WTC11 (cell line): ENCODE measurements around the gene SYT9. TPM values are rescaled to one million over a fixed set of nuclear protein-coding genes. Genes with fewer than 3 reads are reported as not detected.
A peak's percentile ranks its signal among the peaks of the same experiment; 100 is the strongest.

ENCODE experiments used
- ATAC-seq: fragments of 200-7000 bp; cut with Tn5 transposase; 2 replicates; pipeline ENCODE4 v1.10.0; 2021; ENCODE audit warnings: mild to moderate bottlenecking, moderate library complexity
- CTCF ChIA-PET: fragments of 300-600 bp; sonication (Branson Sonifier 250); formaldehyde crosslinking; loops from one replicate; lab custom pipeline; 2021; ENCODE audit warnings: antibody characterized with exemption; lab: Charles Lee
- POLR2A ChIA-PET: fragments of 350-600 bp; sonication (Branson Sonifier 250); formaldehyde crosslinking; loops from one replicate; lab custom pipeline; 2021; ENCODE audit warnings: antibody characterized with exemption; lab: Charles Lee
- DNase-seq: peaks from one replicate; pipeline ENCODE4 v3.0.0; 2021; ENCODE audit warnings: low spot score
- H3K27ac Mint-ChIP-seq: 2 replicates; pipeline ENCODE4 v1.8.0; 2021; ENCODE audit warnings: mixed read lengths
- H3K27me3 Mint-ChIP-seq: 2 replicates; pipeline ENCODE4 v1.8.0; 2021; ENCODE audit warnings: low read depth, mild to moderate bottlenecking, moderate library complexity, mixed read lengths
- H3K36me3 Mint-ChIP-seq: 2 replicates; pipeline ENCODE4 v1.8.0; 2021; ENCODE audit warnings: mixed read lengths
- H3K4me1 Mint-ChIP-seq: 2 replicates; pipeline ENCODE4 v1.8.0; 2022; ENCODE audit warnings: mixed read lengths
- H3K4me3 Mint-ChIP-seq: 2 replicates; pipeline ENCODE4 v1.8.0; 2021; ENCODE audit warnings: mild to moderate bottlenecking, moderate library complexity, mixed read lengths
- H3K9me3 Mint-ChIP-seq: 2 replicates; pipeline ENCODE4 v1.8.0; 2021; ENCODE audit warnings: mixed read lengths
- AR ChIP-seq: fragments of 250-450 bp; sonication (Bioruptor Pico); IDR thresholded peaks from 2 replicates; pipeline ENCODE4 v1.9.0; 2021; ENCODE audit warnings: mild to moderate bottlenecking
- ATF1 ChIP-seq: sonication (generic); formaldehyde crosslinking; IDR thresholded peaks from 2 replicates; pipeline ENCODE4 v1.8.1; 2023; ENCODE audit warnings: mild to moderate bottlenecking, moderate library complexity, missing genetic modification reagents
- CREB1 ChIP-seq: sonication (generic); formaldehyde crosslinking; IDR thresholded peaks from 2 replicates; pipeline ENCODE4 v1.8.0; 2023; ENCODE audit warnings: mild to moderate bottlenecking, missing genetic modification reagents
- E2F4 ChIP-seq: sonication (generic); formaldehyde crosslinking; IDR thresholded peaks from 2 replicates; pipeline ENCODE4 v1.8.1; 2022; ENCODE audit warnings: low read depth, mild to moderate bottlenecking, moderate library complexity, missing genetic modification reagents, borderline replicate concordance
- ESRRA ChIP-seq: sonication (generic); formaldehyde crosslinking; IDR thresholded peaks from 2 replicates; pipeline ENCODE4 v1.8.1; 2022; ENCODE audit warnings: mild to moderate bottlenecking, missing genetic modification reagents, borderline replicate concordance
- FOXP1 ChIP-seq: sonication (generic); formaldehyde crosslinking; IDR thresholded peaks from 2 replicates; pipeline ENCODE4 v1.8.0; 2022; ENCODE audit warnings: missing genetic modification reagents, mild to moderate bottlenecking, moderate library complexity, borderline replicate concordance
- GTF2I ChIP-seq: fragments of 250-450 bp; sonication (Bioruptor Pico); conservative IDR thresholded peaks from 2 replicates; pipeline ENCODE4 v1.4.0; 2021; ENCODE audit warnings: mild to moderate bottlenecking
- MYBL2 ChIP-seq: sonication (generic); formaldehyde crosslinking; IDR thresholded peaks from 2 replicates; pipeline ENCODE4 v1.8.1; 2023; ENCODE audit warnings: mild to moderate bottlenecking, moderate library complexity, missing genetic modification reagents
- NR2C2 ChIP-seq: sonication (generic); formaldehyde crosslinking; IDR thresholded peaks from 2 replicates; pipeline ENCODE4 v1.8.0; 2022; ENCODE audit warnings: mild to moderate bottlenecking, missing genetic modification reagents
- NR3C1 ChIP-seq: sonication (generic); formaldehyde crosslinking; conservative IDR thresholded peaks from 2 replicates; pipeline ENCODE4 v1.8.1; 2023; ENCODE audit warnings: low read depth, mild to moderate bottlenecking, missing genetic modification reagents
- PREB ChIP-seq: sonication (generic); formaldehyde crosslinking; IDR thresholded peaks from 2 replicates; pipeline ENCODE4 v1.8.1; 2022; ENCODE audit warnings: mild to moderate bottlenecking, missing genetic modification reagents, moderate library complexity, borderline replicate concordance
- RORB ChIP-seq: fragments of 250-450 bp; sonication (Bioruptor Pico); IDR thresholded peaks from 2 replicates; pipeline ENCODE4 v1.9.0; 2021; ENCODE audit warnings: mild to moderate bottlenecking
- TEAD1 ChIP-seq: sonication (generic); formaldehyde crosslinking; IDR thresholded peaks from 2 replicates; pipeline ENCODE4 v1.8.0; 2022; ENCODE audit warnings: mild to moderate bottlenecking, missing genetic modification reagents
- TEAD4 ChIP-seq: sonication (generic); formaldehyde crosslinking; IDR thresholded peaks from 2 replicates; pipeline ENCODE4 v1.8.0; 2022; ENCODE audit warnings: mild to moderate bottlenecking, missing genetic modification reagents
- ZBTB43 ChIP-seq: sonication (generic); formaldehyde crosslinking; IDR thresholded peaks from 2 replicates; pipeline ENCODE4 v1.8.1; 2023; ENCODE audit warnings: mild to moderate bottlenecking, missing genetic modification reagents
- ZNF121 ChIP-seq: sonication (generic); formaldehyde crosslinking; IDR thresholded peaks from 2 replicates; pipeline ENCODE4 v1.8.0; 2023; ENCODE audit warnings: missing genetic modification reagents
- ZNF219 ChIP-seq: sonication (generic); formaldehyde crosslinking; IDR thresholded peaks from 2 replicates; pipeline ENCODE4 v1.8.0; 2023; ENCODE audit warnings: missing genetic modification reagents, mild to moderate bottlenecking, borderline replicate concordance
- ZNF416 ChIP-seq: fragments of 250-450 bp; sonication (Bioruptor Pico); IDR thresholded peaks from 2 replicates; pipeline ENCODE4 v1.9.0; 2021; ENCODE audit warnings: mild to moderate bottlenecking, inconsistent platforms
- total RNA-seq: library from RNA; stranded (reverse); gene quantifications from 3 replicates; pipeline ENCODE4 v1.2.3, GENCODE V29; 2021

The SYT9 gene
- total RNA-seq, 1 experiment from 2014 or later = 1.3 TPM

- TF ChIP-seq TEAD1 (CRISPR knock-in tag) (no peak), TEAD4 (CRISPR knock-in tag) (no peak)
Measured at GRCh38 chr11:7222619-7223018, 29.1 kb upstream of the SYT9 start (continued).

- H3K4me3 Mint-ChIP-seq = no peak overlapping the region
- CTCF ChIA-PET = interaction anchor here (0.6 to 1.0 kb wide), 3 partner anchors 12 to 332 kb away, joined by 3 read pairs; partner anchors contain the start of gene SYT9
- no peak for DNase-seq
- peaks cover 18% of the 10 kb centered on the region for H3K4me1 Mint-ChIP-seq
- no peak overlapping the region; the same call in 1 of the 2 replicates for H3K27ac Mint-ChIP-seq
- POLR2A ChIA-PET = interaction anchor here (0.7 kb wide), 1 partner anchor 18 kb away, joined by 3 read pairs; no protein-coding TSS in a partner anchor
- no peak for TF ChIP-seq TEAD4 (CRISPR knock-in tag)
- no peak for TF ChIP-seq AR (CRISPR knock-in tag)
- no peaks in the 10 kb centered on the region for H3K9me3 Mint-ChIP-seq
- H3K27me3 Mint-ChIP-seq = no peaks in the 10 kb centered on the region; the same call in 1 of the 2 replicates
- H3K36me3 Mint-ChIP-seq = no peaks in the 10 kb centered on the region
- ATAC-seq = peak; percentile 87
Measured at GRCh38 chr11:7239877-7240276, 11.8 kb upstream of the SYT9 start.

- Mint-ChIP-seq H3K27me3 (peaks cover 33% of the 10 kb centered on the region), H3K4me3 (no peak overlapping the region), H3K36me3 (no peaks in the 10 kb centered on the region), H3K9me3 (peaks cover 5% of the 10 kb centered on the region)
- ChIA-PET CTCF (no interaction called here), POLR2A (no interaction called here)
- DNase-seq (no peak), ATAC-seq (no peak)
- no peak for TF ChIP-seq E2F4 (CRISPR knock-in tag)
- TF ChIP-seq ZNF121 (CRISPR knock-in tag) = no peak
- no peak for TF ChIP-seq PREB (CRISPR knock-in tag)
- no peak for TF ChIP-seq ATF1 (CRISPR knock-in tag)
- TF ChIP-seq, all 79 proteins: peak for 0
- peaks cover 13% of the 10 kb centered on the region for H3K4me1 Mint-ChIP-seq
- no peak overlapping the region for H3K27ac Mint-ChIP-seq
Measured at GRCh38 chr11:7245341-7245740, 6.4 kb upstream of the SYT9 start.

GRCh38 chr11:7246179-7246578, 5.5 kb upstream of the SYT9 start:
- CTCF ChIA-PET = no interaction called here
- ATAC-seq (no peak), DNase-seq (no peak)
- Mint-ChIP-seq H3K36me3 (no peaks in the 10 kb centered on the region), H3K27ac (no peak overlapping the region), H3K4me1 (peaks cover 13% of the 10 kb centered on the region), H3K4me3 (no peak overlapping the region), H3K27me3 (peaks cover 42% of the 10 kb centered on the region), H3K9me3 (peaks cover 5% of the 10 kb centered on the region)
- POLR2A ChIA-PET = no interaction called here
- no peak for TF ChIP-seq ZBTB43 (CRISPR knock-in tag)
- TF ChIP-seq, all 79 proteins: peak for 0

GRCh38 chr11:7250166-7250565, 1.5 kb upstream of the SYT9 start:
- ATAC-seq (no peak), DNase-seq (no peak)
- POLR2A ChIA-PET = interaction anchor here (0.8 kb wide), 1 partner anchor 46 kb away, joined by 4 read pairs; no protein-coding TSS in a partner anchor
- H3K36me3 Mint-ChIP-seq = no peaks in the 10 kb centered on the region
- H3K4me3 Mint-ChIP-seq = no peak overlapping the region
- no peak overlapping the region for H3K27ac Mint-ChIP-seq
- CTCF ChIA-PET = no interaction called here
- peaks cover 5% of the 10 kb centered on the region for H3K9me3 Mint-ChIP-seq
- TF ChIP-seq CREB1 (CRISPR knock-in tag) (no peak), NR3C1 (CRISPR knock-in tag) (no peak), ZNF416 (CRISPR knock-in tag) (no peak), RORB (CRISPR knock-in tag) (no peak), MYBL2 (CRISPR knock-in tag) (no peak), ATF1 (CRISPR knock-in tag) (no peak), ESRRA (no peak), NR2C2 (CRISPR knock-in tag) (no peak), ZBTB43 (CRISPR knock-in tag) (no peak), FOXP1 (no peak), ZNF219 (no peak), GTF2I (CRISPR knock-in tag) (no peak)
- H3K4me1 Mint-ChIP-seq = peaks cover 17% of the 10 kb centered on the region
- peaks cover 72% of the 10 kb centered on the region for H3K27me3 Mint-ChIP-seq
